ENCODE measurements around the gene ADCY9. TPM values are rescaled to one million over a fixed set of nuclear protein-coding genes. Genes with fewer than 3 reads are reported as not detected.

Gene ADCY9
- total RNA-seq, 1 experiment from 2014 or later, result 4.7 TPM

DNA sequence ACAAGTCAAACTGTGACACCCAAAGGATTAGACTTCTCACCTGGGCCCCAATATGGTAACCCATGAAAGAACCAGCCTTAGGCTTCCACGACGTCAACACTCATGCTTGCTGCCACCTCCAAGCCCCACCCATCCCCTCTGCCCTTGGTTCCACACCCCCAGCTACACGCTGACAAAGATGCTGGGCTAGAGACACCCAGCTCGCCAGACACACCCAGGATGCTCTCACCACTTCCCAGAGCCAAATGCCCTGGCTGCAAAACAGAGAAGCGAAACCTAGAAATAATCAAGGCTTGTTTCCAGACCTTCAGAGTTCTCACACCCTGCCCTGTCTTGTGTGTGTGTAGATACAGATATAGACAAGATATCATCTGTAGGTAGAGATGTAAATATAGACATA is 26.0 kb upstream of the ADCY9 start:
- DNase-seq, result no peak
- Histone ChIP-seq H3K9me3 (ENCODE audit: control insufficient read depth, low read depth, low read length) (no peaks in the 10 kb centered on the region), H3K9ac (ENCODE audit: extremely low read depth, insufficient read length, low read length) (no peak overlapping the region), H3K23me2 (ENCODE audit: insufficient read length, low read depth, low read length, poor library complexity, severe bottlenecking) (no peaks in the 10 kb centered on the region), H3K27me3 (ENCODE audit: insufficient read depth, low read length) (no peaks in the 10 kb centered on the region), H2AK5ac (ENCODE audit: insufficient read length, low read length) (no peak overlapping the region), H4K91ac (ENCODE audit: insufficient read length, low read depth, low read length) (no peak overlapping the region), H3K14ac (ENCODE audit: insufficient read depth, low read length) (no peak overlapping the region), H3K23ac (ENCODE audit: insufficient read length, low read depth, low read length) (no peak overlapping the region), H3K27ac (ENCODE audit: insufficient read length, low read depth, low read length) (no peak overlapping the region), H3K56ac (ENCODE audit: insufficient read length, low read depth, low read length) (no peak overlapping the region), H4K5ac (ENCODE audit: insufficient read length, low read depth, low read length) (no peak overlapping the region), H3K4me1 (ENCODE audit: insufficient read depth, low read length) (no peaks in the 10 kb centered on the region; the same call in 1 of the 2 replicates), H2BK15ac (ENCODE audit: low read depth, low read length) (no peak overlapping the region), H3K4ac (ENCODE audit: low read depth, low read length) (no peak overlapping the region), H3T11ph (ENCODE audit: low read length) (no peak overlapping the region), H2BK5ac (ENCODE audit: insufficient read length, low read length) (no peak overlapping the region), H3K18ac (ENCODE audit: insufficient read length, low read depth, low read length) (no peak overlapping the region), H3K79me1 (ENCODE audit: insufficient read depth, low read depth, low read length, poor library complexity, severe bottlenecking) (no peaks in the 10 kb centered on the region), H4K20me1 (ENCODE audit: control insufficient read depth, insufficient read depth, insufficient read length) (no peaks in the 10 kb centered on the region), H2AFZ (ENCODE audit: low read length) (no peak overlapping the region), H3K4me2 (ENCODE audit: insufficient read depth, insufficient read length, low read length) (no peak overlapping the region), H2BK20ac (ENCODE audit: low read depth, low read length, poor library complexity, severe bottlenecking) (no peak overlapping the region), H2BK12ac (ENCODE audit: insufficient read length, low read depth, low read length) (no peak overlapping the region), H3K79me2 (ENCODE audit: insufficient read depth, low read length) (no peaks in the 10 kb centered on the region), H4K8ac (replicated peaks; ENCODE audit: insufficient read length, low read depth, low read length) (no peak overlapping the region), H2BK120ac (ENCODE audit: low read depth, low read length, poor library complexity, severe bottlenecking) (no peak overlapping the region)
- WGBS (ENCODE audit: extremely low coverage, insufficient read length, low lambda C conversion rate), result no CpG with 5 or more reads among the region's 5 CpGs
- Mint-ChIP-seq H3K36me3 (ENCODE audit: insufficient read depth in 1 of 3, low read depth in 3 of 3) (peaks cover 0 to 5% (median 5%) of the 10 kb centered on the region in 3 experiments; a peak in 2 of 7 replicates), H3K9me3 (no peaks in the 10 kb centered on the region; a peak in 2 of 5 replicates), H3K27me3 (ENCODE audit: low read depth) (peaks cover 30% of the 10 kb centered on the region), H3K4me1 (peaks cover 0 to 11% of the 10 kb centered on the region in 2 experiments; a peak in 2 of 4 replicates), H3K4me3 (no peak overlapping the region), H3K27ac (no peak overlapping the region)
- TF ChIP-seq, protein P1, sequence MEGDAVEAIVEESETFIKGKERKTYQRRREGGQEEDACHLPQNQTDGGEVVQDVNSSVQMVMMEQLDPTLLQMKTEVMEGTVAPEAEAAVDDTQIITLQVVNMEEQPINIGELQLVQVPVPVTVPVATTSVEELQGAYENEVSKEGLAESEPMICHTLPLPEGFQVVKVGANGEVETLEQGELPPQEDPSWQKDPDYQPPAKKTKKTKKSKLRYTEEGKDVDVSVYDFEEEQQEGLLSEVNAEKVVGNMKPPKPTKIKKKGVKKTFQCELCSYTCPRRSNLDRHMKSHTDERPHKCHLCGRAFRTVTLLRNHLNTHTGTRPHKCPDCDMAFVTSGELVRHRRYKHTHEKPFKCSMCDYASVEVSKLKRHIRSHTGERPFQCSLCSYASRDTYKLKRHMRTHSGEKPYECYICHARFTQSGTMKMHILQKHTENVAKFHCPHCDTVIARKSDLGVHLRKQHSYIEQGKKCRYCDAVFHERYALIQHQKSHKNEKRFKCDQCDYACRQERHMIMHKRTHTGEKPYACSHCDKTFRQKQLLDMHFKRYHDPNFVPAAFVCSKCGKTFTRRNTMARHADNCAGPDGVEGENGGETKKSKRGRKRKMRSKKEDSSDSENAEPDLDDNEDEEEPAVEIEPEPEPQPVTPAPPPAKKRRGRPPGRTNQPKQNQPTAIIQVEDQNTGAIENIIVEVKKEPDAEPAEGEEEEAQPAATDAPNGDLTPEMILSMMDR (conservative IDR thresholded peaks at IDR 0.05), result no peak

Data from H9 (cell line).